Glutamatergic neuron (in vitro differentiated cells): ENCODE results near the gene CLSTN3. TPM values are rescaled to one million over a fixed set of nuclear protein-coding genes. Genes with fewer than 3 reads are reported as not detected.

Experiments
- DNase-seq: peaks from one replicate; pipeline ENCODE4 v3.0.0; 2022
- H3K27ac Mint-ChIP-seq: one replicate; pipeline ENCODE4 v1.8.0; 2020; ENCODE audit warnings: mild to moderate bottlenecking, mixed read lengths, inconsistent platforms; ENCODE audit not compliant: unreplicated experiment
- H3K27me3 Mint-ChIP-seq: one replicate; pipeline ENCODE4 v1.8.0; 2020; ENCODE audit warnings: mild to moderate bottlenecking, moderate library complexity, mixed read lengths, inconsistent platforms; ENCODE audit not compliant: unreplicated experiment
- H3K36me3 Mint-ChIP-seq: one replicate; pipeline ENCODE4 v1.8.0; 2020; ENCODE audit warnings: mild to moderate bottlenecking, mixed read lengths, inconsistent platforms; ENCODE audit not compliant: unreplicated experiment
- H3K4me1 Mint-ChIP-seq: one replicate; pipeline ENCODE4 v1.8.0; 2020; ENCODE audit warnings: mild to moderate bottlenecking, low read depth, mixed read lengths, inconsistent platforms; ENCODE audit not compliant: unreplicated experiment
- H3K4me3 Mint-ChIP-seq: one replicate; pipeline ENCODE4 v1.8.0; 2020; ENCODE audit warnings: mild to moderate bottlenecking, mixed read lengths, inconsistent platforms; ENCODE audit not compliant: unreplicated experiment
- H3K9me3 Mint-ChIP-seq: one replicate; pipeline ENCODE4 v1.8.0; 2020; ENCODE audit warnings: mild to moderate bottlenecking, moderate library complexity, mixed read lengths, inconsistent platforms; ENCODE audit not compliant: unreplicated experiment
- total RNA-seq: library from RNA; stranded (reverse); fragmentation: NEBNext Ultra II Directional; extraction: Animal tissue kit (Norgen Biotek cat#: 25700); gene quantifications from one replicate; pipeline ENCODE4 v1.2.1, GENCODE V29; 2021; ENCODE audit not compliant: unreplicated experiment
- TF ChIP-seq, protein P1 (sequence below): fragments of 200-600 bp; sonication (generic); IDR thresholded peaks from one replicate; pipeline ENCODE4 v1.5.0; 2021; ENCODE audit not compliant: partially characterized antibody, unreplicated experiment

CLSTN3 gene
- total RNA-seq, 1 donor from 2014 or later: 113 TPM

DNA sequence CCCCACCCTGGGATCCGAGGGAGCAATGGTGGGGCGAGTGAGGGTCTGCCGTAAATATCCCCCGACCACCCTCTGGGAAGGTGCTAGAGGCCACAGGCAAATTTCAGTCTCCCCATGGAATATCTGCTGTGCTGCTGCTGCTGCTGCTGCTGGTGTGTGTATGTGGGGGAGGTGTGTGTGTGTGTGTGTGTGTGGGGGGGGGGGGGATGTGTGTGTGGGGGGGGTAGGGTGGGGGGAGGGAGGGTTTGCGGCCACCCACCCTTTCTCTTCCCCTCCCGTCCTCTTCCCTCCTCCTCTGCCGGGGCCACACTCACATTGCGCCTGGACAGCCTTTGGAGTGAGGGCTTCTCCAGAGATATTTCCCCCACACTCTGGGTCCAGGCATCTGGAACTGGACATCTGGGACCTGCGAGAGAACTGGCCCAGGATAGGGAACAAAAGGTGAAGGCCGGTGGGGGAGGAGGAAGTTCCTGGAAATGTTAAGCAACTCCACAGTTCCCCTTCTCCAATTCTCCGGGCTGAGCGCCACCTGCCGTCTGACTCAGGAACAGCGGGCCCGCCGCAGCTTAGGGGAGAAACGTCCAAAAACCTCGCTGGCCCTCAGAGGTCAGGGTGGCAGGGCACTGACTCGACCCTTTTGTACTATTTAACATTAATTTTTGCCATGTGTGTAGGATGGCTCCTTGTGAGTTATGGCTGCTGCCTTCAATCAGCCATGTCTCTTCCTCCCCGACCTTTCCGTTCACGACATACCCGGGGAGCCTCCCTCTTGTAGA lies 21.2 kb upstream of the CLSTN3 start, which contains the start of gene C1RL:
TSS of gene C1RL (minus strand) at position 419 of the 776 bp plus-strand sequence. CDS start at position 385, 34 bp downstream.
- peaks cover 6% of the 10 kb centered on the region for H3K36me3 Mint-ChIP-seq

DNA sequence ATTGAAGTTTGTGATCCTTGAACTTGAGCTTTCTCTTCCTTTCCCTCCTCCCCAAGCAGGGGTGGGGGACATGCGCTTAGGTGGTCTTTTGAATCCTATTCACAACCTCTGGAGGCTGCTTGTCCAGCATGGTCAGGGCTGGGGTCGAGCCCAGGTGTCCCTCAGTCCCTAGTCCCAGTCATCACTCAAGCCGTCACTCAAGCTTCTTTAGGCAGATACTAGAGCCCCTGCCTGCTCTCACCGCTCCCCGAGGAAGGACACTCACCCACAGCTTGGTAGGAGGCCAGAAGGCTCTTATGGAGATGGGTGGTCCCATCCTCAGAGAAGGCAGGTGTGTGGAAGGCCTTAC lies 20.6 kb upstream of the CLSTN3 start:
- TF ChIP-seq, protein P1, sequence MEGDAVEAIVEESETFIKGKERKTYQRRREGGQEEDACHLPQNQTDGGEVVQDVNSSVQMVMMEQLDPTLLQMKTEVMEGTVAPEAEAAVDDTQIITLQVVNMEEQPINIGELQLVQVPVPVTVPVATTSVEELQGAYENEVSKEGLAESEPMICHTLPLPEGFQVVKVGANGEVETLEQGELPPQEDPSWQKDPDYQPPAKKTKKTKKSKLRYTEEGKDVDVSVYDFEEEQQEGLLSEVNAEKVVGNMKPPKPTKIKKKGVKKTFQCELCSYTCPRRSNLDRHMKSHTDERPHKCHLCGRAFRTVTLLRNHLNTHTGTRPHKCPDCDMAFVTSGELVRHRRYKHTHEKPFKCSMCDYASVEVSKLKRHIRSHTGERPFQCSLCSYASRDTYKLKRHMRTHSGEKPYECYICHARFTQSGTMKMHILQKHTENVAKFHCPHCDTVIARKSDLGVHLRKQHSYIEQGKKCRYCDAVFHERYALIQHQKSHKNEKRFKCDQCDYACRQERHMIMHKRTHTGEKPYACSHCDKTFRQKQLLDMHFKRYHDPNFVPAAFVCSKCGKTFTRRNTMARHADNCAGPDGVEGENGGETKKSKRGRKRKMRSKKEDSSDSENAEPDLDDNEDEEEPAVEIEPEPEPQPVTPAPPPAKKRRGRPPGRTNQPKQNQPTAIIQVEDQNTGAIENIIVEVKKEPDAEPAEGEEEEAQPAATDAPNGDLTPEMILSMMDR: no peak
- Mint-ChIP-seq H3K9me3 (peaks cover 11% of the 10 kb centered on the region), H3K27me3 (peaks cover 2% of the 10 kb centered on the region), H3K36me3 (peaks cover 6% of the 10 kb centered on the region), H3K4me3 (peak overlapping the region; percentile 90), H3K27ac (peak overlapping the region; percentile 92), H3K4me1 (no peaks in the 10 kb centered on the region)
- DNase-seq: no peak

More for the DNA sequence above, 21.2 kb upstream of the CLSTN3 start, which contains the start of gene C1RL:
- Mint-ChIP-seq H3K27me3 (peaks cover 2% of the 10 kb centered on the region), H3K4me1 (no peaks in the 10 kb centered on the region), H3K27ac (peak within 1 kb of the TSS; percentile 95), H3K4me3 (peak within 1 kb of the TSS; percentile 90), H3K9me3 (peaks cover 11% of the 10 kb centered on the region)
- TF ChIP-seq, protein P1: peak; percentile 89
- DNase-seq: peak; percentile 95

DNA sequence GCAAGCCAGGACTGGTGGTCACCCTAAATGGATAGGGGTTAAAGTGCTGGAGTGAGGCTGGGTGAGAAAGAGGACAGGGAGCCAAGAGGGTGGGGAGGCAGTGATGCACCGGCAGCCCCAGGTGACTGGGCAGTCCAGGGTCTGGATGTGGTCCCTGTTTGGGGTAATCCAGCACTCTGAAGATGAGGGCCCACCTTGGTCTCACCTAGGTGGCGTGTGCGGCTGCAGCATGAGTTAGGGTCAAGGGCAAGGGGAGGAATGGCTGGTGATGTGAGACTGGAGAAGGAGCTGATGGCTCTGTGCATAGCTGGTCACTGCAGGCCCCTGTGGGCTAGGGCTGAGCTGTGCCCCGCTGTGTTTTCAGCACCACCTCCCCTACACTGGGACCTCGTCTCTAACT lies 19.5 kb upstream of the CLSTN3 start:
- H3K27ac Mint-ChIP-seq: no peak overlapping the region
- H3K36me3 Mint-ChIP-seq: peaks cover 3% of the 10 kb centered on the region
- no peak overlapping the region for H3K4me3 Mint-ChIP-seq
- H3K27me3 Mint-ChIP-seq: peaks cover 4% of the 10 kb centered on the region
- DNase-seq: no peak
- no peaks in the 10 kb centered on the region for H3K4me1 Mint-ChIP-seq
- TF ChIP-seq, protein P1: no peak
- H3K9me3 Mint-ChIP-seq: peaks cover 10% of the 10 kb centered on the region

DNA sequence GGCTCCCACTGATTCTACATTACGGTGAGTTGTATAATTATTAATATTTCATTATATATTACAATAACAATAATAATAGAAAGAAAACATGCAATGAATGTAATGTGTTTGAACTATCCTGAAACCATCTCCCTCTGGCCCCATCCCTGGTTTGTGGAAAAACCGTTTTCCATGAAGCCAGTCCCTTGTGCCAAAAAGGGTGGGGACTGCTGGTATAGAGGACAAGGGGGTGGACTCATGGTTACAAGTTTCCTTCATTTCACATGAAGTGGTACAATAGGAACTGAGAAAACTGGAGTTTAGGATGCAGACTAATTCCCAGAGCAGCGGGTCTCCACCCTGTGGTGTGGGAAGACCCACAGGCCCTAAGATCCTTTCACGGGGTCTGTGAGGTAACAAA lies 18.1 kb upstream of the CLSTN3 start:
- H3K27me3 Mint-ChIP-seq: peaks cover 4% of the 10 kb centered on the region
- no peak overlapping the region for H3K27ac Mint-ChIP-seq
- DNase-seq: no peak
- no peaks in the 10 kb centered on the region for H3K36me3 Mint-ChIP-seq
- H3K4me3 Mint-ChIP-seq: no peak overlapping the region
- TF ChIP-seq, protein P1: no peak
- no peaks in the 10 kb centered on the region for H3K4me1 Mint-ChIP-seq
- peaks cover 7% of the 10 kb centered on the region for H3K9me3 Mint-ChIP-seq

DNA sequence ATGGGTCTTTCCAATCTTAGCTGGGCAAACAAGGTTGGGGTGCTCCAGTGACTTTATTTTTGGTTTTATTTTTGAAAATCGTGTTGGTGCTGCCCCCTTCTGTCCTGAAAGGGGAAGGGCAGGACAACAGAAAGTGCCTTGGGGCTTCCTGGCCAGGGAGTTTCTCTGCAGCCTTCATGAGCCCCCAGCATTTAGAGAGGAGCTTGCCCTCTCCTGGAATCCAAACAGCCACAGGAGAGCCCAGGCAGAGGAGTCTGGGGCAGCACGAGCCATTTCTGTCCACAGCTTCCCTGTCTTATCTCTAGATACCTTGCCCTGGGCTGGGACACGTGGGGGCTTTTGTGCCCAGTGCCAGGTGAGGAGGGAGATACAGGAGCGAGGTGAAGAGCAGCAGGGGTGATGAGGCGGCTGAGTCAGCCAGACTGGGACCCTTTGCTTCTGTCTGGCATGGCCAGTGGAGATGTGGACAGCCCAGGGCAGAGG lies 16.7 kb upstream of the CLSTN3 start:
- no peaks in the 10 kb centered on the region for H3K4me1 Mint-ChIP-seq
- peaks cover 7% of the 10 kb centered on the region for H3K9me3 Mint-ChIP-seq
- H3K4me3 Mint-ChIP-seq: no peak overlapping the region
- no peaks in the 10 kb centered on the region for H3K36me3 Mint-ChIP-seq
- H3K27ac Mint-ChIP-seq: no peak overlapping the region
- peaks cover 4% of the 10 kb centered on the region for H3K27me3 Mint-ChIP-seq
- no peak for DNase-seq
- TF ChIP-seq, protein P1: peak; percentile 93
